Sigmoid colon (tissue), 7 donors: Measurements from ENCODE around the gene TRABD2B. TPM values are rescaled to one million over a fixed set of nuclear protein-coding genes. Genes with fewer than 3 reads are reported as not detected.

Experiments
- DNase-seq: peaks from one replicate; pipeline ENCODE4 v3.0.0-alpha.2; 2019
- H3K27ac ChIP-seq, 4 donors: fragments of 200-600 bp; sonication (generic); one replicate each; pipeline ENCODE4 v1.5.1; 2016 to 2019; ENCODE audit warnings: mild to moderate bottlenecking in 1 of 4
- H3K27me3 ChIP-seq, 3 donors: fragments of 200-600 bp; sonication (generic); one replicate each; pipeline ENCODE4 v1.5.1; 2019; ENCODE audit warnings: mild to moderate bottlenecking in 1 of 3
- H3K36me3 ChIP-seq, 4 donors: fragments of 200-600 bp; sonication (generic); one replicate each; pipeline ENCODE4 v1.5.1; 2016 to 2019
- H3K4me1 ChIP-seq, 4 donors: fragments of 200-600 bp; sonication (generic); one replicate each; pipeline ENCODE4 v1.5.1; 2017 to 2019
- H3K4me3 ChIP-seq, 4 donors: fragments of 200-600 bp; sonication (generic); one replicate each; pipeline ENCODE4 v1.5.1; 2017 to 2019; ENCODE audit warnings: mild to moderate bottlenecking in 2 of 4, moderate library complexity in 1 of 4
- H3K9me3 ChIP-seq, 4 donors: fragments of 200-600 bp in 3 of 4; sonication (generic) in 3 of 4; one replicate each; pipeline versions ENCODE4 v1.5.1 to v1.6.1; 2013 to 2019
- EP300 ChIP-seq, 4 donors: sonication (generic); formaldehyde crosslinking; IDR thresholded peaks; one replicate each; pipeline ENCODE4 v1.6.1; 2017; ENCODE audit warnings: antibody characterized with exemption in 4 of 4
- POLR2A ChIP-seq, 2 donors: fragments of 450-650 bp; IDR thresholded peaks; one replicate each; pipeline ENCODE4 v1.6.1; 2016; ENCODE audit warnings: antibody characterized with exemption in 2 of 2, mild to moderate bottlenecking in 2 of 2, moderate library complexity in 2 of 2
- POLR2AphosphoS5 ChIP-seq, 4 donors: sonication (generic); formaldehyde crosslinking; IDR thresholded peaks; one replicate each; pipeline ENCODE4 v1.6.1; 2017; ENCODE audit warnings: antibody characterized with exemption in 4 of 4
- WGBS, 2 donors: extraction: QIAGEN DNeasy Blood & Tissue Kit; methylation state at CpG; one replicate each; pipeline ENCODE4 v1.1.7; 2013; 5-methylcytosine and 5-hydroxymethylcytosine counted together
- intact Hi-C: fragments of 100-400 bp; cut with DNase I; formaldehyde crosslinking; loops from one replicate; pipeline ENCODE4 v1.15.1; 2023
- polyA plus RNA-seq, 3 donors: library from polyadenylated mRNA; stranded (reverse); fragments of 200-250 nt; gene quantifications; one replicate each; pipeline ENCODE4 v1.2.3, GENCODE V29; 2013
- total RNA-seq, 4 donors: library from RNA; depleted of rRNA; stranded (reverse); fragments of >200 nt; gene quantifications; one replicate each; pipeline ENCODE4 v1.1.0, GENCODE V29; 2016
- TF ChIP-seq, protein P1 (sequence below), 4 experiments: fragments of 450-650 bp in 3 of 4; fragments of 200-600 bp in 1 of 4; IDR thresholded peaks; one replicate each; pipeline ENCODE4 v1.5.1; 2016 to 2019; ENCODE audit warnings: antibody characterized with exemption in 4 of 4, mild to moderate bottlenecking in 3 of 4, moderate library complexity in 2 of 4
- donor health status: healthy with polysubstance abuse.
- donor health status: Bipolar disorder and iron deficiency.
- donor health status: healthy.

Gene TRABD2B
- total and polyA plus RNA-seq, 7 donors, result 0.63 to 1.8 (median 1.0) TPM; not detected in 1

DNA sequence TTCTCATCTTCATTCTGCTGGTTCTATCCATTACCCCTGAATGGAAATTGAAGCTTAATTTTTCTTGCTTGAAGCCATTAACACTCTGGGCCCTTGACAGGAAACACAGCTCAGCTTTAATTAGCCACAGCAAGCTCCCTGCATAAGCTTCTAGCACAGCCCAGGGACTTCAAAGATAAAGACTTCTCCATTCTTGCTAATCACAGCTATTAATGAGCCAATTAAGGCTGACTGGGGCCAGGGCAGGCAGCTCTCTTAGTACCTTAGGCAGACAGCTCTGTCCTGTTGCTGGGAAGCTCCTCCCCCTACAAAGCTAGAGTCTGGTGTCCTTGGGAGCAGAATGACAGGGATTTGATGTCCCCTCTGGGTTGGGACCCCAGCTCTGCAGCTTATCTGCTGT, 27.9 kb upstream of the TRABD2B start:
- H3K4me3 ChIP-seq, result no peak overlapping the region
- H3K36me3 ChIP-seq, result no peaks in the 10 kb centered on the region
- no peaks in the 10 kb centered on the region for H3K4me1 ChIP-seq
- no peaks in the 10 kb centered on the region for H3K9me3 ChIP-seq
- no peak for DNase-seq
- H3K27me3 ChIP-seq, result no peaks in the 10 kb centered on the region
- TF ChIP-seq EP300 (IDR thresholded peaks at IDR 0.05), result no peak
- TF ChIP-seq POLR2A (IDR thresholded peaks at IDR 0.05), result no peak
- TF ChIP-seq, protein P1, sequence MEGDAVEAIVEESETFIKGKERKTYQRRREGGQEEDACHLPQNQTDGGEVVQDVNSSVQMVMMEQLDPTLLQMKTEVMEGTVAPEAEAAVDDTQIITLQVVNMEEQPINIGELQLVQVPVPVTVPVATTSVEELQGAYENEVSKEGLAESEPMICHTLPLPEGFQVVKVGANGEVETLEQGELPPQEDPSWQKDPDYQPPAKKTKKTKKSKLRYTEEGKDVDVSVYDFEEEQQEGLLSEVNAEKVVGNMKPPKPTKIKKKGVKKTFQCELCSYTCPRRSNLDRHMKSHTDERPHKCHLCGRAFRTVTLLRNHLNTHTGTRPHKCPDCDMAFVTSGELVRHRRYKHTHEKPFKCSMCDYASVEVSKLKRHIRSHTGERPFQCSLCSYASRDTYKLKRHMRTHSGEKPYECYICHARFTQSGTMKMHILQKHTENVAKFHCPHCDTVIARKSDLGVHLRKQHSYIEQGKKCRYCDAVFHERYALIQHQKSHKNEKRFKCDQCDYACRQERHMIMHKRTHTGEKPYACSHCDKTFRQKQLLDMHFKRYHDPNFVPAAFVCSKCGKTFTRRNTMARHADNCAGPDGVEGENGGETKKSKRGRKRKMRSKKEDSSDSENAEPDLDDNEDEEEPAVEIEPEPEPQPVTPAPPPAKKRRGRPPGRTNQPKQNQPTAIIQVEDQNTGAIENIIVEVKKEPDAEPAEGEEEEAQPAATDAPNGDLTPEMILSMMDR (IDR thresholded peaks at IDR 0.05), result no peak
- TF ChIP-seq POLR2AphosphoS5 (IDR thresholded peaks at IDR 0.05), result no peak
- intact Hi-C loops, result no loop called here
- no peak overlapping the region for H3K27ac ChIP-seq

DNA sequence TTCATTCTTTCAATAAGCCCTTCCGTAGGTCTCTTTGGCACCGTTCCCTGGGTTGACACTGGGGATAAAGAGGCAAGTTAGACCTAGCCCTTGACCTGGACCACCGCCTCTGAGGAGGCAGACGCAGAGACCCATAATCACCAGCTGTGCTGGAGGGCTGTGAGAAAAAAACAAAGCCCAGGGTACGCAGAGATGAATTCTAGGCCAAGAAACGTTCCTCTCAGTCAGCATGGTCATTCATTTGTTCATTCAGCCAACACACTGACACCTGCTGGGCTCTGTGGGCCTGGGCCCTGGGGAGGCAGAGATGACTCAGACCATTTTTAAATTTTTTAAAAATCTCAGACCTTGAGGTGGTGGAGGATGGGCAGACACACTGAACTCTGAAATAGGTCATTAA, 26.3 kb upstream of the TRABD2B start:
- no peak for DNase-seq
- 93% methylated on average over 6 of the region's 6 CpGs for WGBS, 2 donors
- no peak for TF ChIP-seq POLR2A (IDR thresholded peaks at IDR 0.05)
- no peak for TF ChIP-seq EP300 (IDR thresholded peaks at IDR 0.05)
- H3K36me3 ChIP-seq, result no peaks in the 10 kb centered on the region
- no peaks in the 10 kb centered on the region for H3K9me3 ChIP-seq
- H3K4me1 ChIP-seq, result peaks cover 0 to 9% (median 5%) of the 10 kb centered on the region in 4 donors
- intact Hi-C loops, result no loop called here
- no peak overlapping the region for H3K27ac ChIP-seq
- H3K27me3 ChIP-seq, result no peaks in the 10 kb centered on the region
- no peak overlapping the region for H3K4me3 ChIP-seq

DNA sequence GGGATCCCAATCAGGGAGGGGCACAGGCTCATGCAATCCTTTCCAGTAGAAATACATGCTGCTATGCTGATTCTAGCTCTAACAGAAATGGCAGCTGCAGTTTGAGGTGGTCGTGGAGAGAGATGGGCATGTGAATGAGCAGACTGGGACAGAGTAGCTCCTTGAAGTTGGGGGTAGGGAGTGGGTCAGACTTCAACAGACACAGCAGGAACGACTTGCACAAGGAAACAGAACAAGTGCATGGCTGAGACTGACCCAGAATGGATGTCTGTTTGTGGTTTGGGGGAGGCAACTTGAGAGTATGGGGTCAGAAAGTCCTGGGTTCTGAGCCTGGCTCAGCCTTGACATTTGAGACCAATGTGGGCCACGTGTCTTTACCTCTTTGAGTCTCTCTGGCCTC, 25.1 kb upstream of the TRABD2B start:
- intact Hi-C loops, result no loop called here
- WGBS, 2 donors, result 75 to 78% methylated on average over 3 of the region's 3 CpGs

DNA sequence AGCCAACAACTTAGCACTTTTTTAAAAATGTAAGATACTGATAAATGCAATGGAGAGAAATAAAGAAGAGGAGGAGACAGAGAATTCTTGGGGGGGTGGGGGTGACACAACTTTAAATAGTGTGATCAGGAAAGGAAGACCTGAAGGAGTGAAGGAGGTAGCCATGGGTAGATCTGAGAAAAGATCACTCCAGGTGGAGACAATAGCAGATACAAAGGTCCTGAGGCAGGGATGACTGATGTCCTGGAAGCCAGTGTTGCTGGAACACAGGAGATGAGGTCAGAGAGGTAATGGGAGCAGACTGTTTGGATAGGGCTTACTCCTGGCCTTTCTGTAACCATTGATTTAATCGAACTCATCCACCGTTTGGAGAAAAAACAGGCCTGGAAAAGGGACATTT, 24.6 kb upstream of the TRABD2B start:
- Histone ChIP-seq H3K4me3 (no peak overlapping the region), H3K36me3 (no peaks in the 10 kb centered on the region), H3K4me1 (peaks cover 0 to 9% (median 5%) of the 10 kb centered on the region in 4 donors), H3K27ac (no peak overlapping the region), H3K9me3 (no peaks in the 10 kb centered on the region), H3K27me3 (no peaks in the 10 kb centered on the region)
- TF ChIP-seq EP300 (IDR thresholded peaks at IDR 0.05) (no peak), POLR2AphosphoS5 (IDR thresholded peaks at IDR 0.05) (no peak), POLR2A (IDR thresholded peaks at IDR 0.05) (no peak)
- TF ChIP-seq, protein P1 (IDR thresholded peaks at IDR 0.05), result no peak
- DNase-seq, result no peak
- 79 to 82% methylated on average over 2 of the region's 2 CpGs for WGBS, 2 donors
- intact Hi-C loops, result no loop called here

More for the DNA sequence above, 25.1 kb upstream of the TRABD2B start:
- peaks cover 0 to 9% (median 5%) of the 10 kb centered on the region in 4 donors for H3K4me1 ChIP-seq
- H3K4me3 ChIP-seq, result no peak overlapping the region
- H3K27ac ChIP-seq, result no peak overlapping the region
- H3K27me3 ChIP-seq, result no peaks in the 10 kb centered on the region
- DNase-seq, result no peak
- no peaks in the 10 kb centered on the region for H3K9me3 ChIP-seq
- H3K36me3 ChIP-seq, result no peaks in the 10 kb centered on the region
- TF ChIP-seq POLR2AphosphoS5 (IDR thresholded peaks at IDR 0.05), result no peak

DNA sequence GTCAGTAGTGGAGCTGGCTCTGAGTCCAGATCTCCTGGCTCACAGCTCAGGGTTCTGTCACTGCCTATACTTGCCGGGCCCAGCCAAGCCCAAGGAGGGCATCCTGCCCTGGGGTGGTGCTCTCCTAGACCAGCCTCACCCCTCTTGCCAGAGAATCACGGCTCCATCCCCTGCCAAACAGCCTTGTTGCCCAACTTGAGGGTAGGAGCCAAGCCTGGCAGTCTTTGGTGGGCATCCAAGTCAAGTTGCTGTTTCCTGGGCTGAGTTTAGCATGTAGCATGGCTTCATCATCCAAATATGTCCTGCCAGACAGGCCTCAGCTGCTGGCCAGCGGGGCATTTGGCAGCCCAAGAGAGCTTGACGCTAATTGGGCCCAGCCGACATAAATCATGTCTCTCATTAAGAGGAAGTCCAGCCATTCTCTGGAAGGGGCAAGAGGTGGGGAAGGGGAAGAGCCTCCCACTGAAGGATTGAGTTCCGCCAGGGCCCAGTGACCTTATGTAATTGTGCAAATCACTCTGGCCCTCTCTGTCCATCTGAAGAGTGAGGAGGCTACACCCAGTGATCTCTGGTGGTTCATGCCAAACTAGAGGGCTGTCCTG, 22.6 kb upstream of the TRABD2B start:
- TF ChIP-seq POLR2AphosphoS5 (IDR thresholded peaks at IDR 0.05) (peak in 2 of 4 donors; percentile 54 to 60), EP300 (IDR thresholded peaks at IDR 0.05) (peak in 1 of 4 donors; percentile 21)
- TF ChIP-seq, protein P1 (IDR thresholded peaks at IDR 0.05), result no peak
- peak; percentile 79 for DNase-seq
- 74 to 80% methylated on average over 6 of the region's 6 CpGs for WGBS, 2 donors
- H3K36me3 ChIP-seq, result no peaks in the 10 kb centered on the region
- peaks cover 0 to 9% (median 5%) of the 10 kb centered on the region in 4 donors for H3K4me1 ChIP-seq
- intact Hi-C loops, result no loop called here
- H3K27ac ChIP-seq, result peak overlapping the region in 3 of 4 donors; percentile 12 to 47 (median 40)
- H3K27me3 ChIP-seq, result no peaks in the 10 kb centered on the region
- no peak overlapping the region for H3K4me3 ChIP-seq
- no peaks in the 10 kb centered on the region for H3K9me3 ChIP-seq

DNA sequence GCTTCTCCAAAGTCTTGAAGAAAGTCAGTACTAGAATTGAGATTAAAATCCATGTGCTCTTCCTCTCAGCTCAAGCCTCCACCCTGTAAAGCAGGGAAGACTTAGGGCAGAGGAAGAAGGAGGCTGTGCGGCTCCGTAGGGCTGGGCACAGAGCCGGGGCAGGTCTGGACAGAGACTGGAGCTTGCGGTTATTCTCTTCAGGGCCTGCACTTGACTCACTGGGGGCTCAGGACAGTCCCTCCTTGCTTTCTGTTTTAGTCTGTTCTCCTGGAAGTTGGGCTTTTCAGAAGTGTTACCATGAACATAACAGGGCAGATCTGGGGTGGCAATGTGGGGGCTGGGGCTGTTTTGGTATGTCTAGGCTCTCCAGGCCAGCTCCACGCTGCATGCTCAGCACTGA, 21.6 kb upstream of the TRABD2B start:
- WGBS, 2 donors, result 87 to 95% methylated on average over 5 of the region's 5 CpGs
- DNase-seq, result no peak
- TF ChIP-seq POLR2A (IDR thresholded peaks at IDR 0.05), result no peak
- TF ChIP-seq POLR2AphosphoS5 (IDR thresholded peaks at IDR 0.05), result no peak
- TF ChIP-seq, protein P1 (IDR thresholded peaks at IDR 0.05), result no peak
- TF ChIP-seq EP300 (IDR thresholded peaks at IDR 0.05), result no peak
- intact Hi-C loops, result no loop called here
- no peaks in the 10 kb centered on the region for H3K36me3 ChIP-seq
- no peaks in the 10 kb centered on the region for H3K27me3 ChIP-seq
- H3K27ac ChIP-seq, result peak overlapping the region in 2 of 4 donors; percentile 47 to 57
- peaks cover 0 to 9% (median 5%) of the 10 kb centered on the region in 4 donors for H3K4me1 ChIP-seq
- no peaks in the 10 kb centered on the region for H3K9me3 ChIP-seq
- H3K4me3 ChIP-seq, result no peak overlapping the region
